ENCODE results near the gene MARK4. TPM values are rescaled to one million over a fixed set of nuclear protein-coding genes. Genes with fewer than 3 reads are reported as not detected.

The MARK4 gene
- total RNA-seq, 1 donor, result 9.8 TPM

DNA sequence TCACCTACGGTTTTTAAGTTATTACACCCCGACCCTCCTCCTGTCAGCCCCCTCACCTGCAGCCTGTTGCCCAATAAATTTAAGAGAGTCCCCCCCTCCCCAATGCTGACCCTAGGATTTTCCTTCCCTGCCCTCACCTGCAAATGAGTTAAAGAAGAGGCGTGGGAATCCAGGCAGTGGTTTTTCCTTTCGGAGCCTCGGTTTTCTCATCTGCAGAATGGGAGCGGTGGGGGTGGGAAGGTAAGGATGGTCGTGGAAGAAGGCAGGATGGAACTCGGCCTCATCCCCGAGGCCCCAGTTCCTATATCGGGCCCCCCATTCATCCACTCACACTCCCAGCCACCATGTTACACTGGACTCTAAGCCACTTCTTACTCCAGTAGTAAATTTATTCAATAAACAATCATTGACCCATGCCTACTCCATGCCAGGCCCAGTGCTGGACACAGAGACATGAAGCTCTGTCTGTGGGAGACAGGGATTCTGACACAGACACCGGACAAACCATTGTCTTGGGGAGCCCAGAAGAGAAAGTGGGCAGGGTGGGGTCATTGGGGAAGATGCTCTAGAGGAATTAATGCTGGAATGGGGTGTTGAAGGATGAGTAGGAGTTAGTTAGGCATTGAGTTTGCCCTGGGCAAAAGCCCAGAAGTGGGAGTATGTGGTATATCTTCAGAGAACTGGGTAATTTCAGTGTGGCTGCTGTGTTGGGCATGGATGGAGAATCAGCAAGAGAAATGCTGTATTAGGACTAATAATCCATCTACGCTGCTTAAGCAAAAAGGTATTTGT, 52.4 kb downstream of the MARK4 start:
- H3K4me3 ChIP-seq (ENCODE audit: low read depth, low read length), result no peak overlapping the region
- no peak for DNase-seq (ENCODE audit: low read depth)
- TF ChIP-seq, protein P1, sequence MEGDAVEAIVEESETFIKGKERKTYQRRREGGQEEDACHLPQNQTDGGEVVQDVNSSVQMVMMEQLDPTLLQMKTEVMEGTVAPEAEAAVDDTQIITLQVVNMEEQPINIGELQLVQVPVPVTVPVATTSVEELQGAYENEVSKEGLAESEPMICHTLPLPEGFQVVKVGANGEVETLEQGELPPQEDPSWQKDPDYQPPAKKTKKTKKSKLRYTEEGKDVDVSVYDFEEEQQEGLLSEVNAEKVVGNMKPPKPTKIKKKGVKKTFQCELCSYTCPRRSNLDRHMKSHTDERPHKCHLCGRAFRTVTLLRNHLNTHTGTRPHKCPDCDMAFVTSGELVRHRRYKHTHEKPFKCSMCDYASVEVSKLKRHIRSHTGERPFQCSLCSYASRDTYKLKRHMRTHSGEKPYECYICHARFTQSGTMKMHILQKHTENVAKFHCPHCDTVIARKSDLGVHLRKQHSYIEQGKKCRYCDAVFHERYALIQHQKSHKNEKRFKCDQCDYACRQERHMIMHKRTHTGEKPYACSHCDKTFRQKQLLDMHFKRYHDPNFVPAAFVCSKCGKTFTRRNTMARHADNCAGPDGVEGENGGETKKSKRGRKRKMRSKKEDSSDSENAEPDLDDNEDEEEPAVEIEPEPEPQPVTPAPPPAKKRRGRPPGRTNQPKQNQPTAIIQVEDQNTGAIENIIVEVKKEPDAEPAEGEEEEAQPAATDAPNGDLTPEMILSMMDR (IDR thresholded peaks at IDR 0.05; ENCODE audit: insufficient read depth, low read length), result no peak

DNA sequence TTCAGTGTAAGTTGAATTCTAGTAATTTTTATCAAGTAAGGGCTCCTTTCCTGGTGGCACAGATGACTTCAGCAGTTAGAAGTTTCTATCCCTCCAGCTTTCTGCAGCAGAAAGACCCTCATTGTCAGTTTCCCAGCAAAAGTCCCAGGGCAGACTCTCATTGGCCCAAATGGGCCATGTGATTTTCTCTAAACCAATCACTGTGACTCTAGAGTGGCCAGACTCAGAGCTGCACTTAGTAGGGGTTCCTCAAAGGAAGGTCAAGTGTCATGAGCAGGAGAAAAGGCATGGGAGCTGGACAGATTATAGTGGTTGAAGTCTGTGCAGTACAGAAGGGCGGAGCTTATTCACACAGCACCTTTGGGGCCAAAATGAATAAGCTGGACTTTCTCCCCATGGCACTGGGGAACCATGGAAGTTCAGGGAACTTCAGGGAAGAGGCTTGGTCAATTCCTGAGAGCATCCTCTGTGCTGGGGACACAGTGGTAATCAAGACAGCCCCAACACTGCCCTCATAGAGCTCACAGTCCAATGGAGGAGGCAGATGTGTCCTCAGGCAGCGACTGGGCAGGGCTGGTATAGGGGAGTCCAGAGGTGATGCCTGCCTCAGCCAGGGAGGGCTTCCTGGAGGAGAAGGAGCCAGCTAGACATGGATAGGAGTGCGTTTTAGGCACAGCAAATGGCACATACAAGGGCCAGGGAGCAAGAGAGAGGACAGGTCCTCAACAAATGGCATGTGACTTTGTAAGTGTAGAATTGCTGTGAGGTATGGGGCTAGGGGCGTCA, 53.3 kb downstream of the MARK4 start:
- TF ChIP-seq, protein P1 (IDR thresholded peaks at IDR 0.05; ENCODE audit: insufficient read depth, low read length), result no peak
- DNase-seq (ENCODE audit: low read depth), result no peak
- H3K4me3 ChIP-seq (ENCODE audit: low read depth, low read length), result no peak overlapping the region

DNA sequence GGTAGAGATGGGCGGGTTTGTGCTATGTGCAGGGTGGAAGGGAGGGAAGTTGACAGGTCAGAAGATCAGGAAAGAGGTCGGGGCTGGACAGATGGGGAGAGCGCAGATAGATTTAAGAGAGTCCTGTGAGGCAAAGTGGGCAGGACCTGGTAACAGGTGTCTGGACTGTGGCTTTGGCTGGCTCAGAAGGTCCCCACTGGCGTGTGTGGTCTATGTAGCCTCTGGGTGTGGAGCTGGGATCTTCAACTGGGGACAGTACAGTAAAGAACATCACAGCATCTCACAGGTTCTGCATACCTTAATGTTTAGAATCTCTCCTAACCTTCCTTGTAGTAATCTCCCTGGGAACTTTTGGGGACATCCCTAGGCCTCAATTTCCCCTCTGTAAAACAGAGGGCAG, 53.9 kb downstream of the MARK4 start:
- H3K4me3 ChIP-seq (ENCODE audit: low read depth, low read length), result no peak overlapping the region
- DNase-seq (ENCODE audit: low read depth), result no peak
- TF ChIP-seq, protein P1 (IDR thresholded peaks at IDR 0.05; ENCODE audit: insufficient read depth, low read length), result no peak

DNA sequence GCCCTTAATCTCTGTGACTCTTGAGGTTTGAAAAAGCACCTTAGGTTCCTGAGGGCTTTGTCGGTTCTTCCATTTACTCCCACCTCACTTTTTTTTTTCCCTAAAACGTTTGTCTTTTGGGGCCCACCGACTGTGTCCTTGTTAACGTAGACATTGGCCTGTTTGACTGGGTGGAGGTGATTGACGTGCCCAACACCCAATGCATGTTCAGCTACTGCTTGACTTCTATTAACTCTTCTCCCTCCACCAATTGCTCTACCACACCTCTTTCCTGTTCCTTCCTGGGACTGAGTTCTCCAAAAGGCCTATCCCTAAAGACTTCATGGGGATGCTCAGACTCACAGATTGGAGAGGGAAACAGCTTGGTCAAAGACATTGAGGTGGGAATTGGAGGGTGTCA, 54.4 kb downstream of the MARK4 start:
- TF ChIP-seq, protein P1 (IDR thresholded peaks at IDR 0.05; ENCODE audit: insufficient read depth, low read length), result no peak
- H3K4me3 ChIP-seq (ENCODE audit: low read depth, low read length), result no peak overlapping the region
- DNase-seq (ENCODE audit: low read depth), result peak; percentile 47

DNA sequence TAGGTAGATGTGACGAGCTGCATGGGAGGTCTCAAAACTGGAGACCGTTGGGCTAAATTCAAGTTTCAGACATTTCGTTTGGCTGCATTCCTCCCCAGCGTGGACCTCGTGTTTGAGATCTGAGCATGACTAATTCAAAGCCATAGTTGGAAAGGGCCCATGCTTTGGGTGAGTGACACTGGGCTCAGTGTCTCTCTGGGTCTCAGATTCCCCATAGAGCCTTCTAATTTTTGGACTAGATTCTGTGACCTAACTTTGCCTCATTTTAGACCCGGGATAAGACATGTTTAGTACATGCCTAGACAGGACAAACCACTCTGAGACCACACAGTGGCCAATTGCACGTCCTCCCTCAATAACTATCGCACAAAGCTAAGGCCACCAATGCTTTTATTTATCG, 55.0 kb downstream of the MARK4 start:
- TF ChIP-seq, protein P1 (IDR thresholded peaks at IDR 0.05; ENCODE audit: insufficient read depth, low read length), result no peak
- peak; percentile 38 for DNase-seq (ENCODE audit: low read depth)
- no peak overlapping the region for H3K4me3 ChIP-seq (ENCODE audit: low read depth, low read length)

DNA sequence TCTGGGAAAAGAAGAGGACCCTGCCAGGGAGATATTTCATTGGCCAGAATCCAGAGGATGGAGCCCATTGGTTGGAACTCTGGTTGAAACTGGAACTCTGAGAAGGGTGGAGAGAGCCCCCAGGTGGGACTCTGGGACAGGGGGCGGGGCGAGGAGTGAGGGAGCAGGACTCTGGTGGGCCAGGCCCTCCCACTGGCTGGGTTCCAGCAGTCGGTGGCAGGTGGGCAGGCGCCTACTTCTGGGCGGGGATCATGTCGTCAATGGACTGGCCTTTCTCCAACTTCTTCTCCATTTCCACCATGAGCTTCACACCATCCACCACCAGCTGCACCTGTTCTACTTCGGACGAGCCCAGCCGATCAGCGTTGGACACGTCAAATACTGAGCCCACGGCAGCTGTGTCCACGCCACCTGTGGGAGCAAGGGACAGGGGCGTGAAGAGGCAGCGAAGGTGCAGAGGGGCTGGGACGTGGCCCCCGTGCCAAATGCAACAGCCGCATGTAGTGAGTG, 55.5 kb downstream of the MARK4 start:
- H3K4me3 ChIP-seq (ENCODE audit: low read depth, low read length), result no peak overlapping the region

More for the DNA sequence above, 55.5 kb downstream of the MARK4 start:
- TF ChIP-seq, protein P1 (IDR thresholded peaks at IDR 0.05; ENCODE audit: insufficient read depth, low read length), result no peak
- no peak for DNase-seq (ENCODE audit: low read depth)

All from fibroblast of the aortic adventitia (primary cell).